H1 (cell line): ENCODE measurements around the gene GABRG3. TPM values are rescaled to one million over a fixed set of nuclear protein-coding genes. Genes with fewer than 3 reads are reported as not detected.

Experiments
- KDM5A ChIP-seq: fragments of 200-600 bp; IDR thresholded peaks from 2 replicates; pipeline ENCODE4 v1.7.1; 2012; ENCODE audit warnings: mild to moderate bottlenecking, low read length, inconsistent platforms, mixed read lengths
- MAFK ChIP-seq: IDR thresholded peaks from 2 replicates; pipeline ENCODE4 v1.6.1; 2012; ENCODE audit warnings: low read depth, mild to moderate bottlenecking, improper control_type of control experiment, low read length
- TAF1 ChIP-seq: IDR thresholded peaks from 2 replicates; pipeline ENCODE4 v1.6.1; 2011; ENCODE audit warnings: mild to moderate bottlenecking, low read depth, low read length
- TBP ChIP-seq: IDR thresholded peaks from 2 replicates; pipeline ENCODE4 v1.6.1; 2011; ENCODE audit warnings: low read depth, low read length, improper control_type of control experiment
- polyA plus RNA-seq, 7 experiments: library from polyadenylated mRNA; depleted of rRNA in 3 of 7; stranded (reverse) in 5 of 7; unstranded in 2 of 7; fragments of >200 nt in 5 of 7; fragments of 200-250 nt in 2 of 7; gene quantifications; 1 replicate in 5 of 7; 2 replicates in 1 of 7; 4 replicates in 1 of 7; pipeline versions ENCODE4 v1.2.1 to v1.2.3, GENCODE V29; 2011 to 2013; ENCODE audit warnings: missing spikeins in 2 of 7, mixed read lengths in 2 of 7
- total RNA-seq: library from RNA; stranded (reverse); fragmentation: NEBNext Ultra II Directional; extraction: Animal tissue kit (Norgen Biotek cat#: 25700); gene quantifications from 2 replicates; pipeline ENCODE4 v1.2.1, GENCODE V29; 2021

GABRG3 gene
- total and polyA plus RNA-seq, 2 of the 8 experiments (the other 6 are each of a cell fraction or from before 2014, with no cell fraction given) = 0.17 to 0.80 TPM

DNA sequence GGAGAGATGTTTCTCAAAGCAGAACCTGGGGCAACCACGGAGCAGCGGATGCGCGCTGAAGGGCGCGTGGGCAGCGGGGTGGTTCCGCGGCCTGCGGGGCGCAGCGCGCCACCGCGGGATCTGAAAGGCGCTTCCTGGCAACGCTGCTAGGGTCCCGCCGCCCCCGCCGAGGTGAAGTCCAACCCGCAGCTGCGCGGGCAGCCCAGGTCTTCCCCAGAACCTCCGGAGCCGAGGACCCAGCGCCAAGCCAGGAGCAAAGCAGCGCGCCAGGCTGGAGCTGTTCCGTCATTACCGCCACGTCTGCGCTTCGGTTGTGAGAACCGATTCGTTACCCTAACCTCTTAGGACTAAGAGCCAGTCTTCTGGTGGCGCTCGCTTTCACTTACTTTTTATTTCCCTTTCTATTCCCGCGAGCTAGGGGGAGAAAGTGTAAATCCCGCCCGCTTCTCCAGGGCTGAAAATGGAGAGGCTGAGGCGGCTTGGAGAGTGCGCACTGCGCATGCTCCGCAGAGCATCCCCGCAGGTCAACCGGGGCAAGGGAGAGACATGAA is 3.2 kb upstream of the GABRG3 start (continued):
- peak; percentile 76 for TF ChIP-seq TAF1
- TF ChIP-seq TBP = peak; percentile 75
- no peak for TF ChIP-seq KDM5A
- TF ChIP-seq MAFK = no peak
